ENCODE results near the gene OR10H2.
"Not testable (repeated sequence)": the region's sequence is repeated elsewhere in the genome, so short reads cannot be mapped to it uniquely, and the experiment has no call there.

OR10H2 gene

GRCh38 chr19:15727724-15728123 is at the start of gene OR10H2:
Gene OR10H2, plus strand, starts transcription at chr19:15728024. Its CDS starts 20 bp downstream, at chr19:15728044.
- no peak for DNase-seq

- DNase-seq: no peak
Measured at GRCh38 chr19:15679089-15679488, 48.7 kb upstream of the OR10H2 start.

GRCh38 chr19:15679865-15680264 is 48.0 kb upstream of the OR10H2 start:
- not testable (repeated sequence) for DNase-seq

GRCh38 chr19:15680478-15681322 is 47.1 kb upstream of the OR10H2 start:
- DNase-seq: no peak

GRCh38 chr19:15683411-15683810 is 44.4 kb upstream of the OR10H2 start:
- no peak for DNase-seq

- DNase-seq: no peak
Measured at GRCh38 chr19:15684828-15685227, 43.0 kb upstream of the OR10H2 start.

- no peak for DNase-seq
Measured at GRCh38 chr19:15696654-15697194, 31.1 kb upstream of the OR10H2 start.

GRCh38 chr19:15701757-15702533 is 25.9 kb upstream of the OR10H2 start:
- DNase-seq: no peak

- peak in 9 of 56 donors; percentile 0 to 36 (median 3) for DNase-seq
Measured at GRCh38 chr19:15702534-15702930, 25.3 kb upstream of the OR10H2 start.

- no peak for DNase-seq
Measured at GRCh38 chr19:15714638-15715037, 13.2 kb upstream of the OR10H2 start.

- no peak for DNase-seq
Measured at GRCh38 chr19:15715642-15716041, 12.2 kb upstream of the OR10H2 start.

- no peak for DNase-seq
Measured at GRCh38 chr19:15717809-15718208, 10.0 kb upstream of the OR10H2 start.

GRCh38 chr19:15721268-15721667 is 6.6 kb upstream of the OR10H2 start:
- DNase-seq: no peak

GRCh38 chr19:15722956-15723355 is 4.9 kb upstream of the OR10H2 start:
- DNase-seq: no peak

- DNase-seq: no peak
Measured at GRCh38 chr19:15730538-15730937, 2.7 kb downstream of the OR10H2 start.

- DNase-seq: no peak
Measured at GRCh38 chr19:15732388-15732787, 4.6 kb downstream of the OR10H2 start.

GRCh38 chr19:15733895-15734294 is 6.1 kb downstream of the OR10H2 start:
- no peak for DNase-seq

GRCh38 chr19:15737722-15738121 is 9.9 kb downstream of the OR10H2 start, which contains the start of gene OR10H3:
Gene OR10H3, plus strand, starts transcription at chr19:15737985. Its CDS starts 3,408 bp downstream, at chr19:15741393.
- DNase-seq: no peak

- no peak for DNase-seq
Measured at GRCh38 chr19:15740785-15741184, 13.0 kb downstream of the OR10H2 start.

- DNase-seq: no peak
Measured at GRCh38 chr19:15748239-15748638, 20.4 kb downstream of the OR10H2 start.

- DNase-seq: no peak
Measured at GRCh38 chr19:15758379-15758778, 30.6 kb downstream of the OR10H2 start.

GRCh38 chr19:15759962-15760565 is 32.2 kb downstream of the OR10H2 start:
- no peak for DNase-seq
